ENCODE results near the gene HIVEP3.

- TF ChIP-seq POLR2A (IDR thresholded peaks at IDR 0.05; ENCODE audit: extremely low read depth, insufficient read length), result no peak
- no peak for TF ChIP-seq CTCF (IDR thresholded peaks at IDR 0.05; ENCODE audit: low read depth, low read length)
Observed at GRCh38 chr1:41540886-41541591, 377.7 kb downstream of the HIVEP3 start.
